Esophagus squamous epithelium (tissue), 5 donors: ENCODE data around the gene PHEX. TPM values are rescaled to one million over a fixed set of nuclear protein-coding genes. Genes with fewer than 3 reads are reported as not detected.
A peak's percentile ranks its signal among the peaks of the same experiment; 100 is the strongest.

Source experiments
- DNase-seq: peaks from one replicate; lab custom pipeline; 2025; lab: John Stamatoyannopoulos, UW
- H3K27ac ChIP-seq, 4 donors: fragments of 200-600 bp; sonication (generic); one replicate each; pipeline ENCODE4 v1.5.1; 2016 to 2019; ENCODE audit warnings: mild to moderate bottlenecking in 1 of 4
- H3K27me3 ChIP-seq, 4 donors: fragments of 200-600 bp; sonication (generic); 1 replicate in 3 of 4; 2 replicates in 1 of 4; pipeline versions ENCODE4 v1.5.1 to v1.6.0; 2017 to 2021; ENCODE audit warnings: antibody characterized with exemption in 1 of 4
- H3K36me3 ChIP-seq, 3 donors: fragments of 200-600 bp; sonication (generic); one replicate each; pipeline ENCODE4 v1.5.1; 2016 to 2019
- H3K4me1 ChIP-seq, 3 donors: fragments of 200-600 bp; sonication (generic); one replicate each; pipeline ENCODE4 v1.5.1; 2017 to 2019
- H3K4me3 ChIP-seq, 4 donors: fragments of 200-600 bp; sonication (generic); 1 replicate in 3 of 4; 2 replicates in 1 of 4; pipeline ENCODE4 v1.5.1; 2016 to 2019; ENCODE audit warnings: mild to moderate bottlenecking in 2 of 4, moderate library complexity in 1 of 4
- H3K9me3 ChIP-seq, 3 donors: fragments of 200-600 bp; sonication (generic); one replicate each; pipeline ENCODE4 v1.5.1; 2016 to 2019
- POLR2A ChIP-seq, 4 donors: fragments of 450-650 bp; IDR thresholded peaks; one replicate each; pipeline ENCODE4 v1.6.1; 2017; ENCODE audit warnings: antibody characterized with exemption in 4 of 4, mild to moderate bottlenecking in 4 of 4, moderate library complexity in 3 of 4
- WGBS, 2 donors: methylation state at CpG; one replicate each; pipeline ENCODE4 v1.1.5; 2018; 5-methylcytosine and 5-hydroxymethylcytosine counted together
- intact Hi-C: fragments of 100-400 bp; cut with DNase I; formaldehyde crosslinking; loops from one replicate; pipeline ENCODE4 v1.15.0; 2022
- total RNA-seq, 4 donors: library from RNA; depleted of rRNA; stranded (reverse); fragments of >200 nt; gene quantifications; one replicate each; pipeline ENCODE4 v1.1.0, GENCODE V29; 2016
- TF ChIP-seq, protein P1 (sequence below), 6 experiments: fragments of 450-650 bp in 4 of 6; fragments of 200-600 bp in 2 of 6; sonication (generic) in 2 of 6; IDR thresholded peaks; one replicate each; pipeline ENCODE4 v1.5.1; 2016 to 2019; ENCODE audit warnings: antibody characterized with exemption in 6 of 6, mild to moderate bottlenecking in 4 of 6, moderate library complexity in 4 of 6
- donor health status: DM: yes; HTN: yes; CAD: no.

PHEX gene
- total RNA-seq, 4 donors from 2014 or later, result 0.04 to 0.73 (median 0.31) TPM

DNA sequence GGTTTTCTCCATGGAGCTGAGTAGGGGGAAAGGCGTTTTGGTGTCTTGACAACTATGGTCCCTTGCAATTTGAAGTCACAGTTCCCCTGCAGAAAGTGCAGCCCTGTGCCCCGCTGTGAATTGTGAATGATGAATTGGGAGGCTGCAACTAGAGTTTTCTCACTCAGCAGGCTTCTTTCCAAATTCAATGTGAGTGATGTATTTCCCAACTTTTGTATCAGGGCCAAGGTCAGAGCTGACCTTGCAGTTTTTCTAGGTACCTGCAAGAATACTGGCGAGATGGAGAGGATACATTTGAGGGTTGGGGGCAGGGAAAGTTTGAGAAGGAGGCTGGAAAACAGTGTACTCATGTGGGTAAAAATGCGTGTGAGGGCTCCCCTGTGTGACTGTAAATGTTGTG, 11.7 kb downstream of the PHEX start:
- intact Hi-C loops, result no loop called here
- Histone ChIP-seq H3K4me1 (no peaks in the 10 kb centered on the region), H3K27me3 (no peaks in the 10 kb centered on the region), H3K27ac (no peak overlapping the region), H3K36me3 (no peaks in the 10 kb centered on the region), H3K9me3 (no peaks in the 10 kb centered on the region), H3K4me3 (no peak overlapping the region)
- 36 to 68% methylated on average over 2 to 4 of the region's 4 CpGs for WGBS, 2 donors
- no peak for DNase-seq
- TF ChIP-seq, protein P1, sequence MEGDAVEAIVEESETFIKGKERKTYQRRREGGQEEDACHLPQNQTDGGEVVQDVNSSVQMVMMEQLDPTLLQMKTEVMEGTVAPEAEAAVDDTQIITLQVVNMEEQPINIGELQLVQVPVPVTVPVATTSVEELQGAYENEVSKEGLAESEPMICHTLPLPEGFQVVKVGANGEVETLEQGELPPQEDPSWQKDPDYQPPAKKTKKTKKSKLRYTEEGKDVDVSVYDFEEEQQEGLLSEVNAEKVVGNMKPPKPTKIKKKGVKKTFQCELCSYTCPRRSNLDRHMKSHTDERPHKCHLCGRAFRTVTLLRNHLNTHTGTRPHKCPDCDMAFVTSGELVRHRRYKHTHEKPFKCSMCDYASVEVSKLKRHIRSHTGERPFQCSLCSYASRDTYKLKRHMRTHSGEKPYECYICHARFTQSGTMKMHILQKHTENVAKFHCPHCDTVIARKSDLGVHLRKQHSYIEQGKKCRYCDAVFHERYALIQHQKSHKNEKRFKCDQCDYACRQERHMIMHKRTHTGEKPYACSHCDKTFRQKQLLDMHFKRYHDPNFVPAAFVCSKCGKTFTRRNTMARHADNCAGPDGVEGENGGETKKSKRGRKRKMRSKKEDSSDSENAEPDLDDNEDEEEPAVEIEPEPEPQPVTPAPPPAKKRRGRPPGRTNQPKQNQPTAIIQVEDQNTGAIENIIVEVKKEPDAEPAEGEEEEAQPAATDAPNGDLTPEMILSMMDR (IDR thresholded peaks at IDR 0.05), result no peak
- no peak for TF ChIP-seq POLR2A (IDR thresholded peaks at IDR 0.05)

DNA sequence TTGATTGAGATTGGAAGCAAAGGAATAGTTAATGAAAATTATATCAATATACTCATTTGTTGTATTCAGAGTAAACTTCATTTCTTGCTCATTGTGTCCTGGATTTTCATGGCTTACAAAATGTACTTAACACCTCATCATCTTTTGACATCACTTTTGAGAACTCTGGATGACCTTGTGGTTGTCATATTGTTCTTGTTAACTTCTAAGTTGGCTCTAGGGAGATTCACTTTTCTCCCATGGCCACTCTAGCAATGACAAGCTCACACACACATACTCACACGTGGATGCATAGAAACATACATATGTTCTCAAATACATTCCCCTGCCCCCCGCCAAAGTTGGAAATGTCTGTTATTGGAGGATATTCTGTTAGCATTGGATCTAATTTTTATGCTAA, 15.3 kb downstream of the PHEX start:
- Histone ChIP-seq H3K4me3 (no peak overlapping the region), H3K36me3 (no peaks in the 10 kb centered on the region), H3K4me1 (no peaks in the 10 kb centered on the region), H3K27ac (no peak overlapping the region), H3K9me3 (no peaks in the 10 kb centered on the region), H3K27me3 (no peaks in the 10 kb centered on the region)
- 65 to 77% methylated on average over 2 of the region's 2 CpGs for WGBS, 2 donors
- intact Hi-C loops, result no loop called here
- DNase-seq, result no peak
- TF ChIP-seq, protein P1 (IDR thresholded peaks at IDR 0.05), result no peak
- TF ChIP-seq POLR2A (IDR thresholded peaks at IDR 0.05), result no peak

DNA sequence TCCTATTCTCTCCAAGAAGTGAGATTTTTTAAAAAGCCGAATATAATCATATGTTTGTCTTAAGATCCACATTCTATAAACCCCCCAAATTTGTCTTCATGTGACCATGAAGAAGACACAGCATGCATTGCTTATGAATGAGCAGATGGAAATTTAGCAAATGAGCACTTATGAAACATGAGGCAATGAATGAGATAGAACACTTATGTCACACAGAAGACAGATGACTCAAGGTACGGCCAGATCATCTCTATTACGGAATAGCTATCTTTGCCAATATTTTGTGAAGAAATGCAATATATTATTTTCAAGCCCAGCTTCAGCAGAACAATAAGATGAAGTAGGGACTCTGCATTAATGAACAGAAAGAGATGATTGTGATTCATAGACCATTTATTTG, 21.4 kb downstream of the PHEX start:
- Histone ChIP-seq H3K36me3 (no peaks in the 10 kb centered on the region), H3K27ac (no peak overlapping the region), H3K4me3 (no peak overlapping the region), H3K27me3 (no peaks in the 10 kb centered on the region), H3K9me3 (no peaks in the 10 kb centered on the region), H3K4me1 (no peaks in the 10 kb centered on the region)
- 49 to 61% methylated on average over 3 of the region's 3 CpGs for WGBS, 2 donors
- no peak for DNase-seq
- TF ChIP-seq POLR2A (IDR thresholded peaks at IDR 0.05), result no peak
- intact Hi-C loops, result no loop called here

DNA sequence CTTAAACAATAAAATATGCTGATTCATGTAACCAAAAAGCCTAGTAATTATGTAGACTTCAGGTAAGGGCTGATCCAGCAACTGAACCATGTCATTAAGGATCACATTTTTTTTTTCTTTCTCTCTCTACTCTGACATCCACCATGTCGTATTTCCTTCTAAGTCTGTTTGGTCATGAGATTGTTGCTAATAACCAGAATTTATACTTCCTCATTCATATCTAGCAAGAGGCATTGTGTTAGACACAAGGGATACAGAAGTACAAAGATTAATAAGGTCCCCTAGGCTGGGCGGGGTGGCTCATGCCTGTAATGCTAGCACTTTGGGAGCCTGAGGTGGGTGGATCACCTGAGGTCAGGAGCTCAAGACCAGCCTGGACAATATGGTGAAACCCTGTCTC, 24.1 kb downstream of the PHEX start:
- Histone ChIP-seq H3K36me3 (no peaks in the 10 kb centered on the region), H3K27me3 (no peaks in the 10 kb centered on the region), H3K4me1 (peaks cover 0 to 3% (median 0%) of the 10 kb centered on the region in 3 donors), H3K27ac (peak overlapping the region in 1 of 4 donors; percentile 25), H3K9me3 (no peaks in the 10 kb centered on the region), H3K4me3 (no peak overlapping the region)
- DNase-seq, result no peak
- intact Hi-C loops, result no loop called here
- TF ChIP-seq, protein P1 (IDR thresholded peaks at IDR 0.05), result no peak
- no peak for TF ChIP-seq POLR2A (IDR thresholded peaks at IDR 0.05)
- 39 to 48% methylated on average over 1 to 2 of the region's 2 CpGs for WGBS, 2 donors

DNA sequence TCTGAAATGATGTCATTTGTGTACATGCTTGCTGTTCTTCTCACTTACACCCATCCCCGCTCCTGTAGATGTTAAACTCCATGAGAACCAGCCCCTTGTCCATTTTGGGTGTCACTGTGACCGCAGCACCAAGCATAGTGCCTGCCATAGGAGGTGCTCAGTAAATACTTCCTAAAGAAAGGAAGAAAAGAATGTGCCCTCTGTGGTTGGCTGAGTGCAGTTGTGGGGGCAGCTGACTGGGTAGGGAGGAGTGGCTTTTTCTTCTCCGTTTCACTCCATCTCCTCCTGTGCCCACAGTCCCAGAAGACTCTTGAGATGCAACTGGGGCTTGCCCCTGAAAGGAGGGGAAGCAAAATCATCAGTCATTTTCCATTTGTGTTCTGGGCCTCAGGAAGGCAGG, 25.5 kb downstream of the PHEX start:
- H3K4me3 ChIP-seq, result no peak overlapping the region
- no peak overlapping the region for H3K27ac ChIP-seq
- no peaks in the 10 kb centered on the region for H3K9me3 ChIP-seq
- H3K36me3 ChIP-seq, result no peaks in the 10 kb centered on the region
- H3K4me1 ChIP-seq, result peaks cover 0 to 3% (median 0%) of the 10 kb centered on the region in 3 donors
- DNase-seq, result no peak
- TF ChIP-seq, protein P1 (IDR thresholded peaks at IDR 0.05), result no peak
- TF ChIP-seq POLR2A (IDR thresholded peaks at IDR 0.05), result no peak
- no peaks in the 10 kb centered on the region for H3K27me3 ChIP-seq
- 65 to 83% methylated on average over 2 of the region's 3 CpGs for WGBS, 2 donors
- intact Hi-C loops, result no loop called here

DNA sequence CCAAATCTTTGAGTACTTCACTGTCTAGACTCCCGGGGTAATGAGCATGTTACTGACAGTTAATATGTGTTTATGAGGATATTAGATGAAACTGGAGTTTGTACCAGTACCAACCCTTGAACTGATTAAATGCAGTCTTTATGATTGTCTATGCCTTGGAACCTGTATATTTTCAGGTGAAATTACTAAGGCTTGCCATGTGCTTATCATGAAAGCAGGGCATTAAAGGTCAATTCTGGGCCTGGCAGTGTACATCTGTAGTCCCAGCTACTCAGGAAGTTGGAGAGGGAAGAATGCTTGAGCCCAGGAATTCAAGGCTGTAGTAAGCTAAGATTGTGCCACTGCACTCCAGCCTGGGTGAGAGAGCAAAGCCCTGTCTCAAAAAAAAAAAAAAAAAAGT, 27.6 kb downstream of the PHEX start:
- Histone ChIP-seq H3K9me3 (no peaks in the 10 kb centered on the region), H3K4me1 (peaks cover 0 to 3% (median 0%) of the 10 kb centered on the region in 3 donors), H3K36me3 (no peaks in the 10 kb centered on the region), H3K4me3 (no peak overlapping the region), H3K27me3 (no peaks in the 10 kb centered on the region), H3K27ac (peak overlapping the region in 3 of 4 donors; percentile 46 to 69 (median 64))
- intact Hi-C loops, result no loop called here
- TF ChIP-seq, protein P1 (IDR thresholded peaks at IDR 0.05), result no peak
- no peak for TF ChIP-seq POLR2A (IDR thresholded peaks at IDR 0.05)
- DNase-seq, result no peak
- 80 to 91% methylated on average over 1 of the region's 1 CpG for WGBS, 2 donors
